HG03558 (cell line): Measurements from ENCODE around the gene FASN.

Experiments used
- ATAC-seq: cut with Tn5 transposase; IDR thresholded peaks from one replicate; pipeline ENCODE4 v1.9.1; 2021; ENCODE audit warnings: moderate number of reproducible peaks; ENCODE audit not compliant: unreplicated experiment; ENCODE audit errors: extremely low read depth

The FASN gene

GRCh38 chr17:82031303-82031884, 66.6 kb downstream of the FASN start, which contains the start of gene RAC3:
Gene RAC3, plus strand, starts transcription at chr17:82031678. Its CDS starts 84 bp downstream, at chr17:82031762.
- ATAC-seq = no peak

GRCh38 chr17:82030470-82031302, 67.3 kb downstream of the FASN start:
- ATAC-seq = no peak

GRCh38 chr17:82029990-82030469, 68.0 kb downstream of the FASN start:
- no peak for ATAC-seq

DNA sequence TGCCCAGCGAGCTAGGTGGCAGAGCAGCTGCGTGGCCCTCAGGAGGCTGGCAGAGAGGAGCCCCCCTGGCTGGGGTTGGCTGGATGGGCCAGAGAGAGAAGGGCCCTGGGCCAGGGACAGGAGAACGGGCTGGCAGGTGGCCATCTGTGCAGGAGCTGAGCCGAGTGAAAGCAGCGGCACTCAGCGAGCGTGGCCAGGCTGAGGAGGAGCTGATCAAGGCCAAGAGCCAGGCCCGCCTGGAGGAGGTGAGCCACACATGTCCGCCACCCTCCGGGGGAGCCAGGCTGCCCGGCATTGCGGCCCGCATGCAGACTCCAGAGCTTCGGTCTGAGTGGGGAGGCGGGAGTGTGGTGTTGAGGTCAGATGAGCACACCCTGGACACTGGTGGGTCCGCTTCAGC, 68.6 kb downstream of the FASN start:
- no peak for ATAC-seq

DNA sequence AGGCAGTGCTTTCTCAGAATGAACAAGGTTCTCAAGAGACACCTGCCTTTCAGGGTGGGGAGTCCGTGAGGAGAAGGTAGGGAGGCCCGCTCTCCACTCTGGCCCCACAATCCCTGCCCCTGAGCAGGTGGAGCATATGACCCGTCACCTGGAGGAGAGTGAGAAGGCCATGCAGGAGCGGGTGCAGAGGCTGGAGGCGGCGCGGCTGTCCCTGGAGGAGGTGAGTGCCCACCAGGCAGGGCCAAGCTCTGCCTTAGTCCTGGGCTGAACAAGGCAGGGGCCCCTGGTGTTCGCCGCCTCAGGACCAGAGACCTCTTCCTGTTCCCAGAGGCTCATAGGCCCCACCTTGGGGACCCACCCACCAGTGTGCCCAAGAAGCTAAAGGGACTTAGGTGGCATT, 69.1 kb downstream of the FASN start:
- ATAC-seq = no peak
